NB4 (cell line): ENCODE measurements around the gene CDKN2AIP.

ENCODE experiments used
- DNase-seq: peaks from one replicate; pipeline ENCODE4 v3.0.0; 2010; ENCODE audit warnings: low read depth
- H3K4me3 ChIP-seq: one replicate; pipeline ENCODE4 v1.5.1; 2011; ENCODE audit warnings: mild to moderate bottlenecking, low read depth, low read length, moderate library complexity
- MYC ChIP-seq: IDR thresholded peaks from 2 replicates; pipeline ENCODE4 v1.6.1; 2011; ENCODE audit warnings: low read depth, low read length
- POLR2A ChIP-seq: IDR thresholded peaks from 2 replicates; pipeline ENCODE4 v1.6.1; 2011; ENCODE audit warnings: mild to moderate bottlenecking; ENCODE audit not compliant: insufficient read length; ENCODE audit errors: extremely low read depth
- TF ChIP-seq, protein P1 (sequence below): IDR thresholded peaks from 2 replicates; pipeline ENCODE4 v1.6.1; 2011; ENCODE audit warnings: low read depth, low read length
- TF ChIP-seq, protein P2 (sequence below): IDR thresholded peaks from one replicate; pipeline ENCODE4 v1.5.1; 2012; ENCODE audit warnings: low read depth, low read length

CDKN2AIP gene

DNA sequence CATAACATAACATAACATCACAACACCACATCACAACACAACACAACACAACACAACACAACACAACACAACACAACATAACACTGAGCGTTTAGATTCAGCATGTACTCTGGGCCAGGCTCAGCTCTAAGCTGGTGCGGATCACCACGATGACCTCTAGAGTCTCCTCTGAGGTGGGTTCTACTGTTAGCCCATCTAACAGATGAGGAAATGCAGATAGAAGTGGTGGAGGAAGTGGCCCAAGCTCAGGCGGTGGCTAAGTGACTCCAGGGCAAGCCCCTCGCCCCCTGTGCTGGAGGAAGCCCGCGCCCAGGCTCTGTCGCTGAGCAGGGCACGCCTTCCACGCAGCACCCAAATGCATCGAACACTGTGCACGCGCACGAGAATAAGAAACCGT is 45.3 kb upstream of the CDKN2AIP start:
- no peak overlapping the region for H3K4me3 ChIP-seq
- DNase-seq, result peak; percentile 66
- TF ChIP-seq POLR2A (no peak), MYC (no peak)
- TF ChIP-seq, protein P1, sequence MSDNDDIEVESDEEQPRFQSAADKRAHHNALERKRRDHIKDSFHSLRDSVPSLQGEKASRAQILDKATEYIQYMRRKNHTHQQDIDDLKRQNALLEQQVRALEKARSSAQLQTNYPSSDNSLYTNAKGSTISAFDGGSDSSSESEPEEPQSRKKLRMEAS, result no peak

DNA sequence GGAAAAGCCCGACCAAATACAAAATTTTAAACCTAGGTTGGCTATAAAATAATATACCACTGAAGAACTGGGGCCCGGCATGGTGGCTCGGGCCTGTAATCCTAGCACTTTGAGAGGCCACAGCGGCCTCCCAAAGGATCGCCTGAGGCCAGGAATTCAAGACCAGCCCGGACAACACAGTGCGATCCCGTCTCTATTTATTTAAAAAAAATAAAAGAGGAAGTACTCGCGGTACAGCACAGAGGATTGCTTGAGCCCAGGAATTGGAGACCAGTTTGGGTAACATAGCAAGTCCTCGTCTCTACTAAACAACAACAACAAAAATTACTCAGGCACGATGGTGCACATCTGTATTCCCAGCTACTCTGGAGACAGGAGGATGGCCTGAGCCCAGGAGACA is 44.8 kb upstream of the CDKN2AIP start:
- TF ChIP-seq MYC (no peak), POLR2A (no peak)
- TF ChIP-seq, protein P1, result no peak
- TF ChIP-seq, protein P2, sequence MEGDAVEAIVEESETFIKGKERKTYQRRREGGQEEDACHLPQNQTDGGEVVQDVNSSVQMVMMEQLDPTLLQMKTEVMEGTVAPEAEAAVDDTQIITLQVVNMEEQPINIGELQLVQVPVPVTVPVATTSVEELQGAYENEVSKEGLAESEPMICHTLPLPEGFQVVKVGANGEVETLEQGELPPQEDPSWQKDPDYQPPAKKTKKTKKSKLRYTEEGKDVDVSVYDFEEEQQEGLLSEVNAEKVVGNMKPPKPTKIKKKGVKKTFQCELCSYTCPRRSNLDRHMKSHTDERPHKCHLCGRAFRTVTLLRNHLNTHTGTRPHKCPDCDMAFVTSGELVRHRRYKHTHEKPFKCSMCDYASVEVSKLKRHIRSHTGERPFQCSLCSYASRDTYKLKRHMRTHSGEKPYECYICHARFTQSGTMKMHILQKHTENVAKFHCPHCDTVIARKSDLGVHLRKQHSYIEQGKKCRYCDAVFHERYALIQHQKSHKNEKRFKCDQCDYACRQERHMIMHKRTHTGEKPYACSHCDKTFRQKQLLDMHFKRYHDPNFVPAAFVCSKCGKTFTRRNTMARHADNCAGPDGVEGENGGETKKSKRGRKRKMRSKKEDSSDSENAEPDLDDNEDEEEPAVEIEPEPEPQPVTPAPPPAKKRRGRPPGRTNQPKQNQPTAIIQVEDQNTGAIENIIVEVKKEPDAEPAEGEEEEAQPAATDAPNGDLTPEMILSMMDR, result no peak
- DNase-seq, result peak; percentile 57
- no peak overlapping the region for H3K4me3 ChIP-seq

DNA sequence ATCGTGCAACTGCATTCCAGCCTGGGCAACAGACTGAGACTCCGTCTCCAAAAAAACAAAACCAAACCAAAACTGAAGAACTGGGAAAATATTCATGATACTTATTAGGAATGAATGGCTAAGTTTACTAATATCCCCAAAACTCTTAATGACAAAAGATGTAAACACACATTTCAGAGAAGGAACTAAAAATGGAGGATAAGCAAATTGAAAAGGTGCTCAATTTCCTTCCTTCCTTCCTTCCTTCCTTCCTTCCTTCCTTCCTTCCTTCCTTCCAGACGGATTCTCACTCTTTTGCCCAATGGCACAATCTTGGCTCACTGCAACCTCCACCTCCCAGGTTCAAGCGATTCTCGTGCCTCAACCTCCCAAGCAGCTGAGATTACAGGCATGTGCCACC is 44.4 kb upstream of the CDKN2AIP start:
- DNase-seq, result no peak
- TF ChIP-seq, protein P2, result no peak
- TF ChIP-seq POLR2A, result no peak
- TF ChIP-seq, protein P1, result no peak
- TF ChIP-seq MYC, result no peak
- no peak overlapping the region for H3K4me3 ChIP-seq

DNA sequence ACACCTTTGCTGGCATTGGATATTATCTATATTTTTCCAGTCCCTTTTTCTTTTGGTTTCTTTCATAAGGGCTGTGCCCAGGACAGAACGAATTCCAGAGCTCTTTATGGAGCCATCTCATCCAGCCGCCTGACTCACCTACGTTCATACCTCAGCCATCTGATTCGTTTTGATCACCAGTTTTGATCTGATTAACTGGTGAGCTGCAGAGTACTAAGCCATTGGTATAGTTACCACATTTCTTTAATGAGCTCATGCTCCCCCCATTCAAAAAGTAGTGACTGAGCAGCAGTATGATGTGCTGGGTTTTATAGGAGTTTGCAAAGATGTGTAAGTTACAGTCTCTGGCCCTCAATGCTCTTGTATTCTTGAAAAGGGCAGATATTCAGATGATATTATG is 43.0 kb upstream of the CDKN2AIP start:
- H3K4me3 ChIP-seq, result no peak overlapping the region
- DNase-seq, result no peak
- TF ChIP-seq MYC (no peak), POLR2A (no peak)
- TF ChIP-seq, protein P2, result no peak
- TF ChIP-seq, protein P1, result no peak

DNA sequence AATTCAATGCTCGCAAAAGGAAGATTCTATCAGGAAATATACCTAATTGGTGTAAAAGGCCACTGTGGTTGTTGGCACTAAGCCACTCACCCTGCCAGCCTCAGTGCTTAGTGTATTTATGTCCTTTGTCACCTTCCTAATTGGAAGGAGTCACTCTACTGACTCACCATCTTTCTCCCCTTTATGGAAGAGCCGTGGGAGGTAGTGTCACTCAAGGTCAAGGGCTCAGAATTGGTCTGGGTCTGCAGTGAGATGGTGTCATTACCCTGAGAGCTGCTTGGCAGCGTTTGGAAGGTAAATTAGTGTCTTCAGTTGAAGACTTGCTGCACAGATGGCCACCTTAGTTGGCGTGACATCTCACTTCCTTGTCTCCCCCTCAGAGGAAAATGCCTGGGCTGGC is 41.7 kb upstream of the CDKN2AIP start:
- TF ChIP-seq, protein P2, result no peak
- TF ChIP-seq MYC, result no peak
- TF ChIP-seq, protein P1, result no peak
- TF ChIP-seq POLR2A, result no peak
- peak; percentile 47 for DNase-seq
- H3K4me3 ChIP-seq, result no peak overlapping the region

DNA sequence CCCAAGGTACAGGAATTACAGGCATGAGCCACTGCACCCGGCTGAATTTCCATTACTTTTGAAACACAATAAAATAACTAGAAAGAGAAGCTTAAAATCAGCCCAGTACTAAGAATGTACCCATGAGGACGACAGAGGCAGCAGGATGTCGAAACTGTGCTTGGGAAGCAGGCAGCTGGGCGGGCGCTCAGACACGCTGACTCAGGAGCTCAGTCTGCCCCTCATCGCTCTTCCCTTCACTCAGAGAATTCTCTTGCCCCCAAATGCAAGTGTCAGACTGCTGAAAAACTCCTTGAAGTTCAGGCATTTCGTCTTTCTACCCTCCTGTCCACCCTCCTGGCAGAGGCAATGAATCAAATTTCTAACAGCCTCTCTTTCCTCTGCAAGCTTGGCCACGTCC is 41.0 kb upstream of the CDKN2AIP start:
- TF ChIP-seq, protein P2, result no peak
- no peak for TF ChIP-seq POLR2A
- no peak for TF ChIP-seq MYC
- TF ChIP-seq, protein P1, result no peak
- peak; percentile 40 for DNase-seq
- no peak overlapping the region for H3K4me3 ChIP-seq
